ENCODE measurements around the gene SDCCAG8.

The SDCCAG8 gene

DNA sequence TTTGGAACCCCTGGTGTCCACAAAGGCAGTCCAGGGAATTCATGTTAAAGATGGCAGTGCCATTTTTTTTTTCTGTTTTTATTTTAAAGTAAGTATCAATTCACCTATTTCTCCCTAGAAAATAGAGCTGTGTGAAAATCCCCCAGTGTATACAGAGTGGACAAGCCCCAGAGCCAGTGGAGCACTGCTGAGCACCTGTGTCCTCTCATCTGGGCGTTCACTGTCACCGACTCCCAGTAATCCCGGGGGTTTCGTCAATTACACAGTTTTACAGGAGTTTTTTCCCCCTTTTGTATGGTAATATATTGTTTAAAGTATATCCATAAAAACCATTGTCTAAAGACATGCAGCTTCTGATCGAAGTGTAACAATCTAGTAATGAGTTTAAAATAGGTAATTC, 175.8 kb downstream of the SDCCAG8 start:
- Histone ChIP-seq H4K20me1 (ENCODE audit: insufficient read depth) (no peaks in the 10 kb centered on the region), H3K4me1 (ENCODE audit: low read depth, poor library complexity, severe bottlenecking) (no peaks in the 10 kb centered on the region), H3K4me3 (IDR thresholded peaks at IDR 0.05; ENCODE audit: insufficient read depth, low read depth, low read length) (no peak overlapping the region), H3K27ac (no peak overlapping the region), H3K9ac (no peak overlapping the region), H3K79me2 (ENCODE audit: insufficient read depth, low read depth) (no peaks in the 10 kb centered on the region), H3K36me3 (ENCODE audit: insufficient read depth) (no peaks in the 10 kb centered on the region), H3K27me3 (ENCODE audit: insufficient read depth, low read depth) (no peaks in the 10 kb centered on the region), H2AFZ (ENCODE audit: low read depth) (no peak overlapping the region), H3K4me2 (no peak overlapping the region)
- TF ChIP-seq CTCF (conservative IDR thresholded peaks at IDR 0.05; ENCODE audit: low read depth, low read length) = no peak

DNA sequence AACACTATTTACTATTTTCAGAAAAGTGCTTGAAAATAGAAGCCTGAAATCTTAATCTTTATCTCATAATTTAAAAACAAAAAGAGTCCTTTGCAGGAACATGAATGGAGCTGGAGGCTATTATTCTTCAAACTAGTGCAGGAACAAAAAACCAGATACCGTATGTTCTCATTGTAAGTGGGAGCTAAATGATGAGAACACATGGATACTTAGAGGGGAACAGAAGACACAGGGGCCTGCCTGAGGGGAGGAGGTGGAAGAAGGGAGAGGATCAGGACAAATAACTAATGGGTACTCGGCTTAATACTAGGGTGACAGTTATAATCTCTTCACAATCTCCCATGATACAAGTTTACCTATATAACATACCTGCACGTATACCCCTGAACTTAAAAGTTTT, 176.3 kb downstream of the SDCCAG8 start:
- H3K79me2 ChIP-seq (ENCODE audit: insufficient read depth, low read depth) = no peaks in the 10 kb centered on the region
- H3K4me2 ChIP-seq = no peak overlapping the region
- no peak overlapping the region for H3K9ac ChIP-seq
- no peak overlapping the region for H3K4me3 ChIP-seq (IDR thresholded peaks at IDR 0.05; ENCODE audit: insufficient read depth, low read depth, low read length)
- H3K27ac ChIP-seq = no peak overlapping the region
- no peaks in the 10 kb centered on the region for H3K27me3 ChIP-seq (ENCODE audit: insufficient read depth, low read depth)
- no peaks in the 10 kb centered on the region for H4K20me1 ChIP-seq (ENCODE audit: insufficient read depth)
- no peaks in the 10 kb centered on the region for H3K36me3 ChIP-seq (ENCODE audit: insufficient read depth)
- H3K4me1 ChIP-seq (ENCODE audit: low read depth, poor library complexity, severe bottlenecking) = no peaks in the 10 kb centered on the region
- no peak overlapping the region for H2AFZ ChIP-seq (ENCODE audit: low read depth)
- TF ChIP-seq CTCF (conservative IDR thresholded peaks at IDR 0.05; ENCODE audit: low read depth, low read length) = no peak

GRCh38 chr1:243433737-243434370, 178.0 kb downstream of the SDCCAG8 start:
- Histone ChIP-seq H3K79me2 (ENCODE audit: insufficient read depth, low read depth) (no peaks in the 10 kb centered on the region), H2AFZ (ENCODE audit: low read depth) (no peak overlapping the region), H3K4me2 (no peak overlapping the region), H3K9ac (no peak overlapping the region), H3K4me1 (ENCODE audit: low read depth, poor library complexity, severe bottlenecking) (no peaks in the 10 kb centered on the region), H4K20me1 (ENCODE audit: insufficient read depth) (no peaks in the 10 kb centered on the region), H3K27me3 (ENCODE audit: insufficient read depth, low read depth) (no peaks in the 10 kb centered on the region), H3K36me3 (ENCODE audit: insufficient read depth) (no peaks in the 10 kb centered on the region), H3K27ac (no peak overlapping the region), H3K4me3 (IDR thresholded peaks at IDR 0.05; ENCODE audit: insufficient read depth, low read depth, low read length) (no peak overlapping the region)
- TF ChIP-seq CTCF (conservative IDR thresholded peaks at IDR 0.05; ENCODE audit: low read depth, low read length) = no peak

- H3K4me1 ChIP-seq (ENCODE audit: low read depth, poor library complexity, severe bottlenecking) = no peaks in the 10 kb centered on the region
- no peak overlapping the region for H3K4me3 ChIP-seq (IDR thresholded peaks at IDR 0.05; ENCODE audit: insufficient read depth, low read depth, low read length)
- no peak for TF ChIP-seq CTCF (conservative IDR thresholded peaks at IDR 0.05; ENCODE audit: low read depth, low read length)
- no peaks in the 10 kb centered on the region for H4K20me1 ChIP-seq (ENCODE audit: insufficient read depth)
- H2AFZ ChIP-seq (ENCODE audit: low read depth) = no peak overlapping the region
- H3K79me2 ChIP-seq (ENCODE audit: insufficient read depth, low read depth) = no peaks in the 10 kb centered on the region
- no peak overlapping the region for H3K27ac ChIP-seq
- H3K9ac ChIP-seq = no peak overlapping the region
- H3K36me3 ChIP-seq (ENCODE audit: insufficient read depth) = no peaks in the 10 kb centered on the region
- no peak overlapping the region for H3K4me2 ChIP-seq
- no peaks in the 10 kb centered on the region for H3K27me3 ChIP-seq (ENCODE audit: insufficient read depth, low read depth)
These were observed 178.8 kb downstream of the SDCCAG8 start for GRCh38 chr1:243434594-243434993.

All from KMS-11 (cell line).